IPS-18c (cell line): ENCODE results near the gene GRB2.
"Not testable (repeated sequence)": the region's sequence is repeated elsewhere in the genome, so short reads cannot be mapped to it uniquely, and the experiment has no call there.

Source experiments
- H3K4me3 ChIP-seq: 2 replicates; pipeline ENCODE4 v1.7.0; 2013; ENCODE audit warnings: low read depth, mild to moderate bottlenecking, low read length, moderate library complexity; ENCODE audit not compliant: insufficient read depth
- H3K9me3 ChIP-seq: one replicate; pipeline ENCODE4 v1.6.1; 2013; ENCODE audit warnings: mild to moderate bottlenecking, low read length, moderate library complexity; ENCODE audit not compliant: control insufficient read depth, insufficient read depth

GRB2 gene

GRCh38 chr17:75396025-75396424, 9.5 kb downstream of the GRB2 start:
- Histone ChIP-seq H3K4me3 (no peak overlapping the region), H3K9me3 (no peaks in the 10 kb centered on the region)

- Histone ChIP-seq H3K4me3 (peak overlapping the region; percentile 81), H3K9me3 (no peaks in the 10 kb centered on the region)
Observed at GRCh38 chr17:75394332-75394918, 11.1 kb downstream of the GRB2 start.

GRCh38 chr17:75393523-75394331, 11.8 kb downstream of the GRB2 start:
- peak overlapping the region; percentile 81 for H3K4me3 ChIP-seq

GRCh38 chr17:75392559-75392958, 12.9 kb downstream of the GRB2 start:
- H3K9me3 ChIP-seq: no peaks in the 10 kb centered on the region
- H3K4me3 ChIP-seq: peak overlapping the region; percentile 1; the same call in 1 of the 2 replicates

More at GRCh38 chr17:75393523-75394331, 11.8 kb downstream of the GRB2 start:
- no peaks in the 10 kb centered on the region for H3K9me3 ChIP-seq

DNA sequence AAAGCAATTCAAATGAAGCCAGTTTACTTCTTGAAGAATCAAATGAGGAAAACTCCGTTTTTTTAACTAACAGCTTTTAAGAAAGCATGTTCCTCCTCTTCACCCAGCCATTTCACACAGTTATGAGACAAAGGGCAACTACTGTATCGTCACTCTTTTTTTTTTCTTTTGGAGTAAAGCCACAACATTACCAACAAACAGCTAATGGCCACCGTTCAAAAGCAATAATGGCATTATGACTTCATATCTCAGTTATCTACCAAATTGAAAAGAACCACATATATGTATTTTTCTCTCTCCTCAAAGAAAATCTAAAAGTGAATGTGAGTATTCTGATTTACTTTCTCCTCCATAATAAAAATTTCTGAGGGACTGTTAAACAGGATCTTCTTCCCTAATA, 14.5 kb downstream of the GRB2 start:
- Histone ChIP-seq H3K9me3 (no peaks in the 10 kb centered on the region), H3K4me3 (no peak overlapping the region)

- Histone ChIP-seq H3K9me3 (no peaks in the 10 kb centered on the region), H3K4me3 (no peak overlapping the region)
Observed at GRCh38 chr17:75388476-75389030, 16.9 kb downstream of the GRB2 start.

- H3K4me3 ChIP-seq: no peak overlapping the region
- peaks cover 2% of the 10 kb centered on the region for H3K9me3 ChIP-seq
Observed at GRCh38 chr17:75387771-75388170, 17.7 kb downstream of the GRB2 start.

DNA sequence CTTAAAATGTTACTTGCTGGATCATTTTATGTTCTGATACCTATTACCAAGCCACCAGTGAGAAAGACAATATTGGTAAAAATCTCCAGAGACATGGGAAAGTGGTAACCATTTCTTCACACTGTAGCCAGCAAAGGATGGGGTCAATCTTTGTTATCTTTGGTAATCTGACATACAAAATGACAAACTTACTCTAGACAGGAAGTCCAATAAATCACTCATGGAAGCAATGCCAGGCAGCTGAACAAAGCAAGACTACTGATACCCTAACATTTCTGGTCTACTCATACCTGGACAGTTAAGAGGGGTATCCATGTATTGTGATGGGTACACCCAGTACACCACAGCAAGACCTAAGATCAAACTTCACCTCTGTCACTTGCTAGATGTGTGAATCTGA, 19.0 kb downstream of the GRB2 start:
- Histone ChIP-seq H3K9me3 (peaks cover 2% of the 10 kb centered on the region), H3K4me3 (no peak overlapping the region)

DNA sequence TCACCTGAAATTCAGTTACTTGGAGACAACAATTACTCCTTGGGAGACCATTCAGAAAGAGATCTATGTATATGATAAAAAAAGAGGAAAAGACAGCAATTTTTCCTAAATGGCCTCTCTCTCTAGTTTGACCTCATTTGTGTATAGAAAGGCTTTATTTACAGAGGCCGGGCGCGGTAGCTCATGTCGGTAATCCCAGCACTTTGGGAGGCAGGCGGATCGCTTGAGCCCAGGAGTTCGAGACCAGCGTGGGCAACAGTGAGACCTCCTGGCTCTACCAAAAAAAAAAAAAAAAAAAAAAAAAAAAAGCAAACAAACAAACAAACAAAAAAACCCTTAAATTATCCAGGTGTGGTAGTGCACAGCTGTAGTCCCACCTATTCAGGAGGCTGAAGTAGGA, 20.7 kb downstream of the GRB2 start:
- Histone ChIP-seq H3K4me3 (no peak overlapping the region), H3K9me3 (peaks cover 2% of the 10 kb centered on the region)

GRCh38 chr17:75383842-75384195, 21.7 kb downstream of the GRB2 start:
- Histone ChIP-seq H3K9me3 (peaks cover 2% of the 10 kb centered on the region), H3K4me3 (no peak overlapping the region)

GRCh38 chr17:75380750-75381149, 24.7 kb downstream of the GRB2 start:
- H3K4me3 ChIP-seq: no peak overlapping the region
- peaks cover 5% of the 10 kb centered on the region for H3K9me3 ChIP-seq

DNA sequence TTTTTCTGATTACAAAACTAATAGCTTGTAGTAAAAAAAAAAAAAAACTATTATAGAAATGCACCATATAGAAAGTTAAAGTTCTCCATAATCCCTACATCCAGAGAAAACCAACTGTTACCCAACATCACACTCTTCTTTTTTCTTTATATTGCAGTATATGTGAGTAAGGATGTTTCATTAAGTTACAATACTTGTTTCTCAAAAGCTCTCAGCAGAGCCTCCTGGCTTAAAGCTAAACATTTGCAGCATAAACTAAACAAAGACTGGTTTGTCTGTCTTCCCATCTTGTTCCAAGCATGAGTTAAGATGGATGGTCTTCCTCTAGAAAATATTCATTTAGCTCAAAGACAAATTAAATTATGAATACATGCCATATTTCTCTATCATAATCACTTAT, 25.2 kb downstream of the GRB2 start:
- Histone ChIP-seq H3K4me3 (no peak overlapping the region), H3K9me3 (peaks cover 5% of the 10 kb centered on the region)

- not testable (repeated sequence) for H3K9me3 ChIP-seq, H3K4me3 ChIP-seq
Observed at GRCh38 chr17:75379426-75379825, 26.1 kb downstream of the GRB2 start.

GRCh38 chr17:75373280-75373679, 32.2 kb downstream of the GRB2 start:
- peaks cover 2% of the 10 kb centered on the region for H3K9me3 ChIP-seq
- H3K4me3 ChIP-seq: no peak overlapping the region

GRCh38 chr17:75371981-75372380, 33.5 kb downstream of the GRB2 start:
- no peak overlapping the region for H3K4me3 ChIP-seq
- H3K9me3 ChIP-seq: peaks cover 2% of the 10 kb centered on the region

GRCh38 chr17:75371339-75371738, 34.1 kb downstream of the GRB2 start:
- no peaks in the 10 kb centered on the region for H3K9me3 ChIP-seq
- no peak overlapping the region for H3K4me3 ChIP-seq

DNA sequence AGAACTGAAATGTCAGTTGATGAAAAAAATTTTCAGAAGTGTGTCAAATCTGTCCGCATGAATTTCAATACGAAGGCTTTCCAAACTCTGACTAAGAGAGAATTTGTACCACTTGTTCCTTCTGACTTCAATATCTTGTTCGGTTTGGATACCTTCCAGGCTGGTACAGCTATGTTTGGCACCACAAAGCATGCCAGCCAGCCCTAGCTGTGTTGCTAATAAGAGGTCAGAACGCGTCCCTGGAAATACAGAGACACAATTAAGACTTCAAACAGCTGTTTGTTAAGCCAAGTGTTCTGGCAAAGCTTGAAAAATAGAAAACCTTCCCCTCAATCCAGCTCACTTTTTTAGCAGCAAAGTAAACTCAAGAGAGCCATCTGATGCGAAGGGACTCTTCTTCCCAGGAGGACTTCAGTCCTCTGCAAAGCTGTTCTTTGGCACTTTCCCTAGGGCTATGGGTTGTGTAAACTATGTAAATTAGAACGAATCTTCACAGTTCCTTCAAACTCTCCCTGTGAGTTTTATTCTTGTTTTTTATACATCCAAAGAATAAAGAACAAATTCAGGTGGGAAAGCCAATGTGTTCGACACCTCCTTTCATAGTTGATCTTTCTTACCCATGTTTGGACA, 35.1 kb downstream of the GRB2 start:
- H3K9me3 ChIP-seq: no peaks in the 10 kb centered on the region
- no peak overlapping the region for H3K4me3 ChIP-seq
